HCT116 (cell line): ENCODE data around the gene CHCHD4. TPM values are rescaled to one million over a fixed set of nuclear protein-coding genes. Genes with fewer than 3 reads are reported as not detected.

ENCODE experiments used
- ATAC-seq: fragments of 200-7000 bp; cut with Tn5 transposase; 2 replicates; pipeline ENCODE4 v1.9.1; 2020; ENCODE audit warnings: mild to moderate bottlenecking, moderate library complexity
- BruUV-seq: library from RNA; stranded (reverse); fragments of 400-500 nt; replicated peaks from 2 replicates; lab custom pipeline; 2021; lab: Mats Ljungman, UMichigan
- CTCF ChIA-PET: fragments of 300-600 bp; sonication (Branson Sonifier 250); formaldehyde crosslinking; loops from one replicate; lab custom pipeline; 2021; ENCODE audit warnings: antibody characterized with exemption; lab: Charles Lee
- POLR2A ChIA-PET: fragments of 300-600, 350-600 bp; sonication (Branson Sonifier 250); formaldehyde crosslinking; loops from one replicate; lab custom pipeline; 2021; ENCODE audit warnings: antibody characterized with exemption; lab: Charles Lee
- RAD21 ChIA-PET, 2 experiments: fragments of 300-600 bp; sonication (Branson Sonifier 250); formaldehyde crosslinking; loops; one replicate each; lab custom pipeline; 2023; ENCODE audit warnings: low total read pairs in 2 of 2; ENCODE audit not compliant: uncharacterized antibody in 2 of 2, unreplicated experiment in 2 of 2, low non-redundant PET in 1 of 2; lab: Charles Lee
- DNase-seq: peaks from one replicate; pipeline ENCODE4 v3.0.0-alpha.2; 2010; ENCODE audit warnings: low read depth, low spot score
- H2AFZ ChIP-seq: fragments of 200-600 bp; shearing (Covaris generic), sonication (generic); 2 replicates; pipeline ENCODE4 v1.6.1; 2017; ENCODE audit warnings: low read depth, mixed run types, mixed read lengths, antibody characterized with exemption, low read length; ENCODE audit not compliant: poor library complexity, severe bottlenecking
- H3K27ac ChIP-seq: 2 replicates; pipeline ENCODE4 v1.5.1; 2012; ENCODE audit warnings: low read depth, low read length
- H3K27me3 ChIP-seq: fragments of 200-600 bp; sonication (generic); 2 replicates; pipeline ENCODE4 v1.6.1; 2016; ENCODE audit warnings: mixed run types, low read length, mixed read lengths; ENCODE audit not compliant: insufficient read depth
- H3K36me3 ChIP-seq, 2 experiments: fragments of 200-500 bp in 1 of 2; fragments of 200-600 bp in 1 of 2; sonication (Bioruptor generic) in 1 of 2; sonication (generic) in 1 of 2; 2 replicates each; pipeline versions ENCODE4 v1.5.1 to v1.6.1; 2014 to 2016; ENCODE audit warnings: low read length in 2 of 2, inconsistent platforms in 1 of 2, mixed read lengths in 1 of 2, mixed run types in 1 of 2; ENCODE audit not compliant: insufficient read depth in 2 of 2, control insufficient read depth in 1 of 2
- H3K4me1 ChIP-seq, 2 experiments: fragments of 200-600 bp in 1 of 2; sonication (generic) in 1 of 2; 2 replicates each; pipeline versions ENCODE4 v1.5.1 to v1.6.1; 2012 to 2017; ENCODE audit warnings: low read length in 2 of 2, inconsistent platforms in 1 of 2, mild to moderate bottlenecking in 1 of 2, mixed read lengths in 1 of 2, mixed run types in 1 of 2, moderate library complexity in 1 of 2; ENCODE audit not compliant: insufficient read depth in 2 of 2, control insufficient read depth in 1 of 2
- H3K4me2 ChIP-seq: fragments of 200-600 bp; sonication (generic); 2 replicates; pipeline ENCODE4 v1.6.1; 2017; ENCODE audit warnings: mixed run types, low read length, mixed read lengths
- H3K4me3 ChIP-seq, 2 experiments: fragments of 200-600 bp in 1 of 2; sonication (generic) in 1 of 2; replicated peaks in 1 of 2; 2 replicates each; pipeline ENCODE4 v1.5.1; 2011 to 2016; ENCODE audit warnings: low read length in 2 of 2, control low read depth in 1 of 2, low read depth in 1 of 2, mild to moderate bottlenecking in 1 of 2, mixed read lengths in 1 of 2, mixed run types in 1 of 2
- H3K79me2 ChIP-seq: fragments of 200-600 bp; sonication (generic); 2 replicates; pipeline ENCODE4 v1.6.1; 2017; ENCODE audit warnings: mild to moderate bottlenecking, mixed run types, low read length, moderate library complexity, mixed read lengths; ENCODE audit not compliant: insufficient read depth
- H3K9ac ChIP-seq: fragments of 200-600 bp; sonication (generic); 2 replicates; pipeline ENCODE4 v1.6.1; 2016; ENCODE audit warnings: low read length, mixed read lengths
- H3K9me2 ChIP-seq: fragments of 200-600 bp; sonication (generic), shearing (Covaris generic); 2 replicates; pipeline ENCODE4 v1.6.1; 2017; ENCODE audit warnings: mixed run types, mild to moderate bottlenecking, moderate library complexity; ENCODE audit not compliant: insufficient read depth
- H3K9me3 ChIP-seq, 2 experiments: fragments of 200-500 bp in 1 of 2; fragments of 200-600 bp in 1 of 2; sonication (Bioruptor generic) in 1 of 2; sonication (generic) in 1 of 2; 2 replicates each; pipeline ENCODE4 v1.6.1; 2014 to 2017; ENCODE audit warnings: low read length in 2 of 2, mixed read lengths in 2 of 2, inconsistent platforms in 1 of 2, low read depth in 1 of 2, mild to moderate bottlenecking in 1 of 2, mixed run types in 1 of 2, moderate library complexity in 1 of 2; ENCODE audit not compliant: control insufficient read depth in 1 of 2, insufficient read depth in 1 of 2
- H4K20me1 ChIP-seq: fragments of 200-600 bp; sonication (generic), shearing (Covaris generic); 2 replicates; pipeline ENCODE4 v1.6.1; 2017; ENCODE audit warnings: mixed run types, mild to moderate bottlenecking, moderate library complexity; ENCODE audit not compliant: insufficient read depth
- ATF3 ChIP-seq: IDR thresholded peaks from 2 replicates; pipeline ENCODE4 v1.6.1; 2012
- POLR2AphosphoS5 ChIP-seq: IDR thresholded peaks from 2 replicates; pipeline ENCODE4 v1.6.1; 2011; ENCODE audit warnings: mild to moderate bottlenecking, low read depth, low read length, moderate library complexity
- REST ChIP-seq: IDR thresholded peaks from 2 replicates; pipeline ENCODE4 v1.6.1; 2012; ENCODE audit warnings: low read depth
- SRF ChIP-seq: IDR thresholded peaks from 2 replicates; pipeline ENCODE4 v1.6.1; 2012; ENCODE audit warnings: low read depth
- TCF7L2 ChIP-seq: IDR thresholded peaks from 2 replicates; pipeline ENCODE4 v1.7.0; 2011; ENCODE audit warnings: borderline replicate concordance, inconsistent platforms; ENCODE audit not compliant: insufficient read depth, insufficient read length; ENCODE audit errors: extremely low read depth
- intact Hi-C: fragments of 100-400 bp; cut with micrococcal nuclease; formaldehyde crosslinking; loops from 2 replicates; pipeline ENCODE4 v1.10.0; 2022
- total RNA-seq: library from RNA; stranded (reverse); gene quantifications from one replicate; pipeline ENCODE4 v1.2.1, GENCODE V29; 2021; ENCODE audit not compliant: unreplicated experiment

The CHCHD4 gene
- total RNA-seq, 1 experiment from 2014 or later, result 24.6 TPM

- H3K36me3 ChIP-seq, result peaks cover 21 to 31% of the 10 kb centered on the region in 2 experiments; a peak in 3 of 4 replicates
- H3K9me3 ChIP-seq, result no peaks in the 10 kb centered on the region
- H4K20me1 ChIP-seq, result no peaks in the 10 kb centered on the region; the same call in 1 of the 2 replicates
- no peaks in the 10 kb centered on the region for H3K9me2 ChIP-seq
- ChIA-PET POLR2A (no interaction called here), CTCF (interaction anchor here (1.6 kb wide), 1 partner anchor 232 kb away, joined by 3 read pairs; no protein-coding TSS in a partner anchor), RAD21 (no interaction called here)
- H3K9ac ChIP-seq, result no peak overlapping the region
- H3K4me1 ChIP-seq, result peaks cover 8 to 11% of the 10 kb centered on the region in 2 experiments; a peak in 3 of 4 replicates
- no peak overlapping the region for H3K4me2 ChIP-seq
- TF ChIP-seq TCF7L2 (no peak), SRF (no peak), POLR2AphosphoS5 (no peak), REST (no peak), ATF3 (no peak)
- no peak overlapping the region for H3K27ac ChIP-seq
- intact Hi-C loops, result loop anchor here (5.0 to 10.0 kb wide), 3 partner anchors 49 to 474 kb away; partner anchors contain the start of genes LSM3 and XPC
- BruUV-seq, result no TSS peak
- ATAC-seq (no peak), DNase-seq (no peak)
- no peaks in the 10 kb centered on the region for H3K27me3 ChIP-seq
- H3K79me2 ChIP-seq, result peaks cover 56% of the 10 kb centered on the region
- no peak overlapping the region for H3K4me3 ChIP-seq
- no peak overlapping the region for H2AFZ ChIP-seq
Measured at GRCh38 chr3:14128724-14129123, 4.1 kb upstream of the CHCHD4 start.
